B cell (primary cell): Measurements from ENCODE around the gene ZBTB46. TPM values are rescaled to one million over a fixed set of nuclear protein-coding genes. Genes with fewer than 3 reads are reported as not detected.

Experiments used
- ATAC-seq: fragments of 200-7000 bp; cut with Tn5 transposase; one replicate; pipeline ENCODE4 v1.10.0; 2021; ENCODE audit warnings: low read depth, mild to moderate bottlenecking, moderate number of reproducible peaks, moderate library complexity
- CTCF ChIA-PET: fragments of 350-600 bp; sonication (Branson Sonifier 250); formaldehyde crosslinking; loops from one replicate; lab custom pipeline; 2021; ENCODE audit warnings: antibody characterized with exemption, inconsistent platforms; lab: Charles Lee
- POLR2A ChIA-PET: fragments of 350-600 bp; sonication (Branson Sonifier 250); formaldehyde crosslinking; loops from one replicate; lab custom pipeline; 2021; ENCODE audit warnings: antibody characterized with exemption; lab: Charles Lee
- DNase-seq: peaks from one replicate; pipeline ENCODE4 v3.0.0; 2013
- H2AFZ ChIP-seq: 2 replicates; pipeline ENCODE4 v1.6.1; 2012; ENCODE audit warnings: mild to moderate bottlenecking, low read depth, low read length; ENCODE audit not compliant: insufficient read depth, poor library complexity, severe bottlenecking
- H3K27ac ChIP-seq, 2 donors: 1 replicate in 1 of 2; 2 replicates in 1 of 2; pipeline ENCODE4 v1.5.1; 2012 to 2013; ENCODE audit warnings: low read length in 2 of 2, mild to moderate bottlenecking in 2 of 2, moderate library complexity in 1 of 2
- H3K27me3 ChIP-seq, 4 experiments: fragments of 200-600 bp in 1 of 4; sonication (generic) in 1 of 4; replicated peaks in 1 of 4; 1 replicate in 2 of 4; 2 replicates in 2 of 4; pipeline versions ENCODE4 v1.6.1 to v1.7.0; 2013 to 2016; ENCODE audit warnings: low read length in 3 of 4, mild to moderate bottlenecking in 2 of 4, mixed read lengths in 1 of 4, moderate library complexity in 1 of 4; ENCODE audit not compliant: insufficient read depth in 4 of 4, control insufficient read depth in 3 of 4; ENCODE audit errors: control extremely low read depth in 1 of 4
- H3K36me3 ChIP-seq, 2 experiments: replicated peaks in 1 of 2; 1 replicate in 1 of 2; 2 replicates in 1 of 2; pipeline versions ENCODE4 v1.6.1 to v1.7.1; 2013; ENCODE audit warnings: low read length in 1 of 2; ENCODE audit not compliant: insufficient read depth in 2 of 2, control insufficient read depth in 1 of 2; ENCODE audit errors: control extremely low read depth in 1 of 2, extremely low read depth in 1 of 2
- H3K4me1 ChIP-seq, 2 donors: fragments of 200-600 bp in 1 of 2; sonication (generic) in 1 of 2; 1 replicate in 1 of 2; 2 replicates in 1 of 2; pipeline versions ENCODE4 v1.5.1 to v1.6.1; 2013 to 2017; ENCODE audit warnings: low read length in 2 of 2; ENCODE audit not compliant: control insufficient read depth in 2 of 2, insufficient read depth in 2 of 2
- H3K4me2 ChIP-seq: replicated peaks from 2 replicates; pipeline ENCODE3; 2012; ENCODE audit warnings: mild to moderate bottlenecking, low read depth, low read length; ENCODE audit not compliant: poor library complexity, severe bottlenecking
- H3K4me3 ChIP-seq, 5 experiments: fragments of 200-600 bp in 1 of 5; sonication (generic) in 1 of 5; 1 replicate in 3 of 5; 2 replicates in 2 of 5; pipeline versions ENCODE4 v1.5.1 to v1.7.0; 2011 to 2016; ENCODE audit warnings: low read length in 4 of 5, mild to moderate bottlenecking in 4 of 5, low read depth in 2 of 5, control low read depth in 1 of 5, moderate library complexity in 1 of 5; ENCODE audit not compliant: insufficient read depth in 1 of 5; ENCODE audit errors: control extremely low read depth in 1 of 5, extremely low read depth in 1 of 5
- H3K79me2 ChIP-seq: fragments of 200-600 bp; sonication (generic); one replicate; pipeline ENCODE4 v1.6.0; 2016; ENCODE audit warnings: low read length; ENCODE audit not compliant: control insufficient read depth, insufficient read depth
- H3K9ac ChIP-seq: fragments of 200-600 bp; sonication (generic); 2 replicates; pipeline ENCODE4 v1.6.1; 2017; ENCODE audit warnings: mild to moderate bottlenecking, low read length, moderate library complexity
- H3K9me3 ChIP-seq, 3 donors: one replicate each; pipeline versions ENCODE4 v1.6.1 to v1.7.1; 2013; ENCODE audit warnings: low read length in 2 of 3; ENCODE audit not compliant: control insufficient read depth in 2 of 3, insufficient read depth in 1 of 3; ENCODE audit errors: control extremely low read depth in 1 of 3
- H4K20me1 ChIP-seq: 2 replicates; pipeline ENCODE4 v1.6.0; 2012; ENCODE audit warnings: mild to moderate bottlenecking, low read length; ENCODE audit not compliant: insufficient read depth, control insufficient read depth, poor library complexity, severe bottlenecking
- H3K27ac Mint-ChIP-seq: one replicate; pipeline ENCODE4 v1.8.0; 2021; ENCODE audit warnings: mixed read lengths
- H3K27me3 Mint-ChIP-seq: one replicate; pipeline ENCODE4 v1.8.0; 2021; ENCODE audit warnings: mixed read lengths
- H3K4me1 Mint-ChIP-seq: one replicate; pipeline ENCODE4 v1.8.0; 2021; ENCODE audit warnings: mixed read lengths
- H3K4me3 Mint-ChIP-seq: one replicate; pipeline ENCODE4 v1.8.0; 2021; ENCODE audit warnings: mixed read lengths
- H3K9me3 Mint-ChIP-seq: one replicate; pipeline ENCODE4 v1.8.0; 2022; ENCODE audit warnings: mixed read lengths; ENCODE audit not compliant: insufficient read depth
- EZH2 ChIP-seq: IDR thresholded peaks from 2 replicates; pipeline ENCODE4 v1.6.1; 2012; ENCODE audit warnings: borderline replicate concordance, low read depth, mild to moderate bottlenecking, moderate library complexity, low read length; ENCODE audit not compliant: insufficient read depth, poor library complexity, severe bottlenecking
- WGBS: methylation state at CpG from one replicate; pipeline ENCODE4 v1.1.5; 2013; ENCODE audit warnings: missing lambda C conversion rate; ENCODE audit not compliant: insufficient coverage; 5-methylcytosine and 5-hydroxymethylcytosine counted together
- intact Hi-C: fragments of 100-400 bp; cut with micrococcal nuclease; formaldehyde crosslinking; loops from one replicate; pipeline ENCODE4 v1.10.0; 2022
- polyA plus RNA-seq: library from polyadenylated mRNA; depleted of rRNA; stranded (reverse); fragments of >200 nt; gene quantifications from 2 replicates; pipeline ENCODE4 v1.2.3, GENCODE V29; 2012
- total RNA-seq, 2 donors: library from RNA; stranded (reverse); fragments of 120-200 nt in 1 of 2; gene quantifications; 1 replicate in 1 of 2; 2 replicates in 1 of 2; pipeline versions ENCODE4 v1.2.3 to v1.2.4, GENCODE V29; 2013 to 2022
- TF ChIP-seq, protein P1 (sequence below): fragments of 200-600 bp; IDR thresholded peaks from one replicate; pipeline ENCODE4 v1.8.0; 2022; ENCODE audit warnings: antibody characterized with exemption, mild to moderate bottlenecking

ZBTB46 gene
- total and polyA plus RNA-seq, 2 donors (not counting 1 experiment from before 2014, with no cell fraction given): 0.16 to 0.64 TPM

DNA sequence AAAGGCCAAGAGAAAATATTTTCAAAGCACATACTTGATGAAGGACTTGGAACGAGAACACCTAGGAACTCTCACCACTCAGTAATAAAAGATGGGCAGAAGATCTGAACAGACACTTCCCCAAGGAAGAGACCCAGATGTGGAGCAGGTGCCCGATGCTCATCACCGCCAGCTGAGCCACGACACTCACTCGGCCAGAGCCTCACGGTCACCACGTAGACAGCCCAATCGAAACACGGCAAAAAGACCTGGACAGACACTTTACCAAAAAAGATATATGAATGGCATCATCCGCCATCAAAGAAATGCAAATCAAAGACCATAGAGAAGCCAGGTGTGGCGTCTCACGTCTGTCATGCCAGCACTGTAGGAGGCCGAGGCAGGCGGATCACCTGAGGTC is 49.9 kb downstream of the ZBTB46 start:
- Mint-ChIP-seq H3K9me3 (no peaks in the 10 kb centered on the region), H3K27ac (no peak overlapping the region), H3K27me3 (no peaks in the 10 kb centered on the region), H3K4me1 (peaks cover 2% of the 10 kb centered on the region), H3K4me3 (no peak overlapping the region)
- Histone ChIP-seq H3K9me3 (no peaks in the 10 kb centered on the region), H3K27me3 (no peaks in the 10 kb centered on the region), H3K27ac (no peak overlapping the region), H3K4me3 (no peak overlapping the region), H3K79me2 (no peaks in the 10 kb centered on the region), H3K9ac (no peak overlapping the region), H3K4me2 (no peak overlapping the region), H2AFZ (no peak overlapping the region), H4K20me1 (no peaks in the 10 kb centered on the region), H3K4me1 (no peaks in the 10 kb centered on the region), H3K36me3 (no peaks in the 10 kb centered on the region)
- 88% methylated on average over 13 of the region's 14 CpGs for WGBS
- ATAC-seq: no peak
- no peak for DNase-seq
- no peak for TF ChIP-seq EZH2
- TF ChIP-seq, protein P1, sequence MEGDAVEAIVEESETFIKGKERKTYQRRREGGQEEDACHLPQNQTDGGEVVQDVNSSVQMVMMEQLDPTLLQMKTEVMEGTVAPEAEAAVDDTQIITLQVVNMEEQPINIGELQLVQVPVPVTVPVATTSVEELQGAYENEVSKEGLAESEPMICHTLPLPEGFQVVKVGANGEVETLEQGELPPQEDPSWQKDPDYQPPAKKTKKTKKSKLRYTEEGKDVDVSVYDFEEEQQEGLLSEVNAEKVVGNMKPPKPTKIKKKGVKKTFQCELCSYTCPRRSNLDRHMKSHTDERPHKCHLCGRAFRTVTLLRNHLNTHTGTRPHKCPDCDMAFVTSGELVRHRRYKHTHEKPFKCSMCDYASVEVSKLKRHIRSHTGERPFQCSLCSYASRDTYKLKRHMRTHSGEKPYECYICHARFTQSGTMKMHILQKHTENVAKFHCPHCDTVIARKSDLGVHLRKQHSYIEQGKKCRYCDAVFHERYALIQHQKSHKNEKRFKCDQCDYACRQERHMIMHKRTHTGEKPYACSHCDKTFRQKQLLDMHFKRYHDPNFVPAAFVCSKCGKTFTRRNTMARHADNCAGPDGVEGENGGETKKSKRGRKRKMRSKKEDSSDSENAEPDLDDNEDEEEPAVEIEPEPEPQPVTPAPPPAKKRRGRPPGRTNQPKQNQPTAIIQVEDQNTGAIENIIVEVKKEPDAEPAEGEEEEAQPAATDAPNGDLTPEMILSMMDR: no peak
- CTCF ChIA-PET: interaction anchor here (0.7 kb wide), 1 partner anchor 88 kb away, joined by 3 read pairs; no protein-coding TSS in a partner anchor
- intact Hi-C loops: no loop called here
- POLR2A ChIA-PET: no interaction called here

DNA sequence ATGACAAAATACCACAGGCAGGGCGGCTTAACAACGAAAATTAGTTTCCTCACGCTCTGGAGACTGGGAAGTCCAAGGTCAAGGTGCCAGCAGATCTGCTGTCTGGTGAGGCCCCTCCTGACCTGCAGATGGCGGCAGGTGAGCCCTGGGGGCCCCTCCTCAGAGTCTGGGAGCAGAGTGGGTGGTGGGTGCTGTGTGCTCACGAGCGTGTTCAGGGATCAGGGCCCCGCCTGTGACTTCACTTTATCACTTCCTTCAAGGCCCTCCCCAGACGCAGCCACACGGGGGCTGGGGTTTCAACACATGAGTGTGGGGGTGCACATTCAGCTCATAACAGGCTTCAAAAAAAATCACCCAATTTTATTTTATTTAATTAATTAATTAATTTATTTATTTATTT is 52.2 kb downstream of the ZBTB46 start:
- DNase-seq: no peak
- Histone ChIP-seq H3K27me3 (no peaks in the 10 kb centered on the region), H4K20me1 (no peaks in the 10 kb centered on the region), H2AFZ (no peak overlapping the region), H3K36me3 (no peaks in the 10 kb centered on the region), H3K4me2 (no peak overlapping the region), H3K9ac (no peak overlapping the region), H3K9me3 (no peaks in the 10 kb centered on the region), H3K79me2 (no peaks in the 10 kb centered on the region), H3K4me3 (no peak overlapping the region), H3K4me1 (no peaks in the 10 kb centered on the region), H3K27ac (no peak overlapping the region)
- H3K27ac Mint-ChIP-seq: no peak overlapping the region
- H3K4me1 Mint-ChIP-seq: no peaks in the 10 kb centered on the region
- ChIA-PET CTCF (no interaction called here), POLR2A (no interaction called here)
- ATAC-seq: no peak
- no peaks in the 10 kb centered on the region for H3K9me3 Mint-ChIP-seq
- H3K4me3 Mint-ChIP-seq: no peak overlapping the region
- intact Hi-C loops: no loop called here
- TF ChIP-seq, protein P1: no peak
- TF ChIP-seq EZH2: no peak
- 96% methylated on average over 4 of the region's 9 CpGs for WGBS
- H3K27me3 Mint-ChIP-seq: no peaks in the 10 kb centered on the region
